Natural killer cell treated with Interleukin-12 subunit alpha and Interleukin-12 subunit beta and Interleukin-15 and Interleukin-18, amount 100 ng/mL, for 72 hours (primary cell): ENCODE data around the gene FOXD1. TPM values are rescaled to one million over a fixed set of nuclear protein-coding genes. Genes with fewer than 3 reads are reported as not detected.
"Not testable (repeated sequence)": the region's sequence is repeated elsewhere in the genome, so short reads cannot be mapped to it uniquely, and the experiment has no call there.

Experiments used
- ATAC-seq, 2 donors: fragments of 150-1000 bp; cut with Tn5 transposase in 1 of 2; sonication (Bioruptor Pico), chemical (Tn5 transposase) in 1 of 2; 2 replicates each; pipeline ENCODE4 v1.10.0; 2021
- DNase-seq: peaks from one replicate; pipeline ENCODE4 v3.0.0; 2022; ENCODE audit warnings: low spot score
- H3K27ac Mint-ChIP-seq, 2 donors: 1 replicate in 1 of 2; 2 replicates in 1 of 2; pipeline ENCODE4 v1.8.0; 2022; ENCODE audit warnings: mixed read lengths in 2 of 2, mild to moderate bottlenecking in 1 of 2, moderate library complexity in 1 of 2
- H3K27me3 Mint-ChIP-seq, 2 donors: 1 replicate in 1 of 2; 2 replicates in 1 of 2; pipeline ENCODE4 v1.8.0; 2022; ENCODE audit warnings: mixed read lengths in 2 of 2
- H3K36me3 Mint-ChIP-seq: one replicate; pipeline ENCODE4 v1.8.0; 2022; ENCODE audit warnings: mixed read lengths
- H3K4me1 Mint-ChIP-seq, 2 donors: 1 replicate in 1 of 2; 2 replicates in 1 of 2; pipeline ENCODE4 v1.8.0; 2022; ENCODE audit warnings: low read depth in 2 of 2, mixed read lengths in 2 of 2, mild to moderate bottlenecking in 1 of 2
- H3K4me3 Mint-ChIP-seq: one replicate; pipeline ENCODE4 v1.8.0; 2022; ENCODE audit warnings: mixed read lengths
- H3K9me3 Mint-ChIP-seq: 2 replicates; pipeline ENCODE4 v1.8.0; 2022; ENCODE audit warnings: mixed read lengths
- total RNA-seq, 2 donors: library from RNA; stranded (reverse); gene quantifications; one replicate each; pipeline ENCODE4 v1.2.3, GENCODE V29; 2022

FOXD1 gene
- total RNA-seq, 2 donors from 2014 or later, result 1.5 to 2.0 TPM

DNA sequence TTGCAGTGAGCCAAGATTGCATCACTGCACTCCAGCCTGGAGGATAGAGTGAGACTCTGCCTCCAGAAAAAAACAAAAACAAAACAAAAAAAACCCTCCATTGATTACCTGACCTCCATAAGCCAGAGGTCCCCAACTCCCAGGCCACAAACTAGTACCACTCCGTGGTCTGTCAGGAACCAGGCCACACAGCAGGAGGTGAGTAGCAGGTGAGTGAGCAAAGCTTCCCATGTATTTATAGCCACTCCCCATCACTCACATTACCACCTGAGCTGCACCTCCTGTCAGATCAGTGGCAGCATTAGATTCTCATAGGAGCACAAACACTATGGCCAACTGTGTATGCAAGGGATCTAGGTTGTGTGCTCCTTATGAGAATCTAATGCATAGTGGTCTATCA, 35.9 kb upstream of the FOXD1 start:
- Mint-ChIP-seq H3K36me3 (no peaks in the 10 kb centered on the region), H3K27ac (no peak overlapping the region), H3K9me3 (no peaks in the 10 kb centered on the region), H3K4me1 (no peaks in the 10 kb centered on the region), H3K4me3 (no peak overlapping the region), H3K27me3 (peaks cover 32 to 37% of the 10 kb centered on the region in 2 donors)
- DNase-seq (no peak), ATAC-seq (no peak)

DNA sequence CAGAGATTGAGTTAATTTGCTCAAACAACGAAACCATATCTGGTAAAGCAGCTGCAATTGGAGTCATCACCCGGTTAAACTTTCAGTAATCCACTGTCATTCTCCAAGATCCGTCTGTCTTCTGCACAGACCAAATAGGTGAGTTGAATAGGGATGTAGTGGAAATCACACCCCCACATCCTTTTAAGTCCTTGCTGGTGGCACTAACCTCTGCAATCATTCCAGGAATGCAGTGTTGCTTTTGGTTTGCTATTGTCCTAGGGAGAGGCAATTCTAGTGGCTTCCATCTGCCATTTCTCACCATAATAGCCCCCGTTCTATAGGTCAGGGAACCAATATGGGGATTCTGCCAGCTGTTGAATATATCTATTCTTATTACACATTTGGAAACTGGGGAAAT, 35.1 kb upstream of the FOXD1 start:
- Mint-ChIP-seq H3K27me3 (peaks cover 33 to 39% of the 10 kb centered on the region in 2 donors), H3K9me3 (no peaks in the 10 kb centered on the region), H3K36me3 (no peaks in the 10 kb centered on the region), H3K27ac (no peak overlapping the region), H3K4me3 (no peak overlapping the region), H3K4me1 (no peaks in the 10 kb centered on the region)
- ATAC-seq (no peak), DNase-seq (no peak)

DNA sequence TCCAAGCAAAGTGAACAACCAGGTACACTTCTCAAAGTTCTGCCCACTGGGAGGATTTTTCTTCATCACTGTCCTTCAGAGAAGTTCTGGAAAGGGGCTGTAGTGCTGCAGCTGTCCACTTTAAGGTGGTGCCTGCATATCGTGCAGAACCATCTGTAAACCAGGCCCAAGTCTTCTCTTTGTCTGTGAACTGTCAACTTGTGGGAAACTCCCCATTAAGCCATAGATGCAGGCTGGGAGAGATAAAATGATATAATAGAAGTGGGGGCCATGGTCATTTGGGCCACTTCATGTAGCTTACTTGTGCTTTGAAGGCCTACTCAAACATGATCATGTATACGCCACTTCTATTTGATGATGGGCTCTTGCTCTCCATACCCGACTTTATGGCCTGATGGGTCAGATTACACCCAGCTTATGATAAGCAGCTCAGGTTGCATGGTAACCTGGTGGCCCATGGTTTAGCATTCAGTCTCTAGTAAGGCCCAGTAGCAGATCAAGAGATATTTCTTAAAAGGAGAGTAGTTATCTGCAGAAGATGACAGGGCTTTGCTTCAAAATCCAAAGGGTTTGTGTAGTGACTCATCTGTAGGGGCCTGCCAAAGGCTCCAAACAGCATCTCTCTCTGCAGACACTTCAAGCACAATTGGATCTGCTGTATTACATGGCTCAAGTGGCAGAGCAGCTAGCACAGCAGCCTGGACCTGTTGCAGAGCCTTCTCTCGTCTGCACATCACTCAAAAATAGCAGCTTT, 34.0 kb upstream of the FOXD1 start:
- no peak for ATAC-seq
- DNase-seq, result no peak

DNA sequence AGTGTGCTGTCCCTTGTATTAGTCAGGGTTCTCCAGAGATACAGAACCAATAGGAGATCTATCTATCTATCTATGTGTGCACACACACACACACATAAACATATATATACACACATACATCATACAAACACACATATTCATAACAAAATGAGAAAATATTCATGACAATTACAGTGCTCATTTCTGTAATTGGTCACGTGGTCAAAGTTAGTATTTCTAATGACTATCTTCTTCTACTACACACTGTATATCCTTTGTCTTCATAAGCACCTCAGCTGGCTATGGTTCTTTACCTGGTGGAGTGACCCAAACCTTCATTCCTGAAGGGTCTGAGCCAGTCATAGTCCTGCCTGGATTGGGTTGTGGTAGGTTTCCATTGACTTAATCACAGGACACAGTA, 31.9 kb upstream of the FOXD1 start:
- DNase-seq, result no peak
- peaks cover 13 to 29% of the 10 kb centered on the region in 2 donors for H3K27me3 Mint-ChIP-seq
- no peak overlapping the region for H3K4me3 Mint-ChIP-seq
- H3K36me3 Mint-ChIP-seq, result no peaks in the 10 kb centered on the region
- no peak for ATAC-seq
- H3K9me3 Mint-ChIP-seq, result no peaks in the 10 kb centered on the region
- no peak overlapping the region for H3K27ac Mint-ChIP-seq
- H3K4me1 Mint-ChIP-seq, result no peaks in the 10 kb centered on the region

More for the DNA sequence above, 34.0 kb upstream of the FOXD1 start:
- H3K4me1 Mint-ChIP-seq, result no peaks in the 10 kb centered on the region
- no peak overlapping the region for H3K27ac Mint-ChIP-seq
- H3K27me3 Mint-ChIP-seq, result peaks cover 32 to 37% of the 10 kb centered on the region in 2 donors
- H3K9me3 Mint-ChIP-seq, result no peaks in the 10 kb centered on the region
- H3K36me3 Mint-ChIP-seq, result no peaks in the 10 kb centered on the region
- no peak overlapping the region for H3K4me3 Mint-ChIP-seq

DNA sequence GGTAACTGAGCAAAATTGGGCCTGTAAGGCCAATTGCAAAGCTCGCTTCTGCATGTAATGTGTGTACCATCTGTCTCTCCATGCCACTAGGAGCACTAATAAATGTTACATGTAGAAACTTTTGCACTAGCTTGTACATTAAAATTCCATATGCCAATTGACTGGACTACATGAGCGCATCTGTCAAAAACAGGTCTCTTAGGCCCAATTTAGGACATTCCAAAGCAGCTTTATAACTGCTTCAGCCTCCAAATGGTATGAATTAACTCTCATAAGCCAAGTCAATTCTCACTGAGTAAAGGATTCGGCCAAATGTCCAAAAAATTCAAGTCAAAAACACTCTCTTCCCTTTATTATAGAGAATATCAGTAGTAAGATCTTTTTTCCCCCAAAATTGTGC, 23.5 kb upstream of the FOXD1 start:
- Mint-ChIP-seq H3K27ac (no peak overlapping the region), H3K36me3 (no peaks in the 10 kb centered on the region), H3K27me3 (peaks cover 19 to 30% of the 10 kb centered on the region in 2 donors), H3K4me1 (no peaks in the 10 kb centered on the region), H3K4me3 (no peak overlapping the region), H3K9me3 (no peaks in the 10 kb centered on the region)
- ATAC-seq (no peak), DNase-seq (no peak)

DNA sequence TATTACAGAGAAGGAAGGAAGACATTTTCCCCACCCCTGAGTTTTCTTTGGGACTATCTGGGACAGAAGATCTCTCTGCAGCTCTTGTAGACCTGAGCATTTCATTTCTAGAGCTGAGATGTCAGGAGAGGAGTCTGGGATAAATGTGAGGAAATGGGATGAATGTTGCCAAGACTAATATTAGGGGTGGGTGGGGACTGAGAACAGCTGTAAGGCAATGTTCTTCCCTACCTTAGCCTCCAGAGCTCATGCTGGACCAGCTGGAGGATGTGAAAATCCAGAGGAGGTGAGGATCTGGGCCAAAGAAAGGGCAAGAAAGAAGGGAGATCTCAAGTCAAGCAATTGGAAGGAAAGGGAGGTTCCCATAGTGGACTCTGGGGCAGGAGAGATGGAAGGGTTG, 23.1 kb upstream of the FOXD1 start:
- DNase-seq (no peak), ATAC-seq (no peak)
- Mint-ChIP-seq H3K9me3 (no peaks in the 10 kb centered on the region), H3K27me3 (peaks cover 17 to 30% of the 10 kb centered on the region in 2 donors), H3K27ac (no peak overlapping the region), H3K4me3 (no peak overlapping the region), H3K36me3 (no peaks in the 10 kb centered on the region), H3K4me1 (no peaks in the 10 kb centered on the region)

DNA sequence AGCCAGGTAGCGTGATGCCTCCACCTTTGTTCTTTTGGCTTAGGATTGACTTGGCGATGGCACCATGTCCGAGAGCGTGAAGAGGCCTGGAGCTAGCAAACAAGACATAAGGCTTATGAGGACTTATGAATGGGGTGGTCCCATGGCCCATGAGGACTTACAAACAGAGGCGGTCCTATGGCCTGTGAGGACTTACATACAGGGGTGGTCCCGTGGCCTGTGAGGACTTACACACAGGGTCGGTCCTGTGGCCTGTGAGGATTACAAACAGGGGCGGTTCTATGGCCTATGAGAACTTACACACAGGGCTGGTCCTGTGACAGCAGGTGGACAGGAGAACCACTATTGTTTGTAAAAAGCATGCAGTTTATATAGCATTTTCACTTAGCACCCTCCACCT, 21.3 kb upstream of the FOXD1 start:
- DNase-seq, result no peak
- Mint-ChIP-seq H3K4me3 (no peak overlapping the region), H3K9me3 (no peaks in the 10 kb centered on the region), H3K27ac (no peak overlapping the region), H3K27me3 (peaks cover 24 to 31% of the 10 kb centered on the region in 2 donors), H3K4me1 (no peaks in the 10 kb centered on the region), H3K36me3 (no peaks in the 10 kb centered on the region)
- no peak for ATAC-seq

DNA sequence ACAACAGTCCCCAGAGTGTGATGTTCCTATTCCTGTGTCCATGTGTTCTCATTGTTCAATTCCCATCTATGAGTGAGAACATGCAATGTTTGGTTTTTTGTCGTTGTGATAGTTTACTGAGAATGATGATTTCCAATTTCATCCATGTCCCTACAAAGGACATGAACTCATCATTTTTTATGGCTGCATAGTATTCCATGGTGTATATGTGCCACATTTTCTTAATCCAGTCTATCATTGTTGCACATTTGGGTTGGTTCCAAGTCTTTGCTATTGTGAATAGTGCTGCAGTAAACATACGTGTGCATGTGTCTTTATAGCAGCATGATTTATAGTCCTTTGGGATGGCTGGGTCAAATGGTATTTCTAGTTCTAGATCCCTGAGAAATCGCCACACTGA, 20.1 kb upstream of the FOXD1 start:
- H3K27me3 Mint-ChIP-seq, result peaks cover 27 to 41% of the 10 kb centered on the region in 2 donors
- not testable (repeated sequence) for H3K9me3 Mint-ChIP-seq, H3K36me3 Mint-ChIP-seq, H3K4me1 Mint-ChIP-seq, H3K27ac Mint-ChIP-seq, ATAC-seq, H3K4me3 Mint-ChIP-seq, DNase-seq

DNA sequence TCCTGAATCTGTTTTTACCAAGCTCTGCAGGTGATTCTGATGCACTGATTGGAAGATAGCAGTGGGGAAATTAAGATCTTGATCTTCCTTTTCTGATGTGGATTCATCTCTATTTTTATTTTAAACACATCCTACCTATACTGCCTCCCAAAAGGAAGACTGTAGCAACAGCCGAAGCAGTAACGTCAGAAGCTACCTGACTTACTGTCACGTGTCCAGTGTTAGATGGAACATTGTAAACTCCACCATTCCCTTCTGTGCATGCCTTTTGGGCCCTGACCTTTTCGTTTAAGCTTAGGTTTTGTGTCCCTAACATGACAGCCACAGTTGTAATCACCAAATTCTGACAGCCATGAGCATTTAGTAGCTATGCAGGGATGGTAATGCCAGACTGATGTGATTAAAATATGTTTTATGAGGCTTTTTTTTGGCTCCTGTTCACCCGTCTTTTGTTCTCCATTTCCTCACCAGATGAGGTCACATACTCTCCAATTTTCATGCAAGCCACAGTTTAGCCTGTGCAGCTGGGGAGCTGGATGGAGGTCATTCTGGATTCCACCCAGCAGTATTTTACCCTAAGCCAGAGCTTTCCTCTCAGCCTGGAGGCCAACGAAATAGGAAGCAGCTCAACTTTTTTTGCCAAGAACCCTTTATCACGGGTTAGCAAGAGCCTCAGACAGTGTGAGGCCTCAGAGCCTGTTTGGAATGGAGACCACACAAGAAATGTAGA, 15.6 kb upstream of the FOXD1 start:
- Mint-ChIP-seq H3K27ac (no peak overlapping the region), H3K27me3 (peaks cover 32 to 46% of the 10 kb centered on the region in 2 donors), H3K4me3 (no peak overlapping the region), H3K36me3 (no peaks in the 10 kb centered on the region), H3K9me3 (no peaks in the 10 kb centered on the region), H3K4me1 (no peaks in the 10 kb centered on the region)
- ATAC-seq, result no peak
- no peak for DNase-seq

DNA sequence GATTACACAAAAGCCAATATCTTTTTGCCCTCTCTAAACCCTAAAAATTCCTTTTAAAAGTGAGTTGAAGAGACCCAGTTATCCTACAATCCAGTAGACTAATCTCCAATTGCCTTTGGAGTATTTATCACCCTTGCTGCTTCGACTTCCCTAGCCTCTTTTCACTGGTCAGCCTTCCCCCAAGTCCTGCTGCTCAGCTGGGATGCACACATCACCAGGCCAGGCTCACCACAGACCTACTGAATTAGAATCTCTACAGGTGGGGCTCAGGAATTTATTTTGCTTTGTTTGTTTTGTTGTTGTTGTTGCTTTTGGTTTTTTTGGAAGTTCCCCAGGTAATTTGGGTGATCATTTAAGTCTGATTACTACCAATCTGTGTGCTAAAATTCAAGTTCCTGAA, 11.6 kb upstream of the FOXD1 start:
- ATAC-seq, result no peak
- peaks cover 34 to 63% of the 10 kb centered on the region in 2 donors for H3K27me3 Mint-ChIP-seq
- H3K4me1 Mint-ChIP-seq, result no peaks in the 10 kb centered on the region

DNA sequence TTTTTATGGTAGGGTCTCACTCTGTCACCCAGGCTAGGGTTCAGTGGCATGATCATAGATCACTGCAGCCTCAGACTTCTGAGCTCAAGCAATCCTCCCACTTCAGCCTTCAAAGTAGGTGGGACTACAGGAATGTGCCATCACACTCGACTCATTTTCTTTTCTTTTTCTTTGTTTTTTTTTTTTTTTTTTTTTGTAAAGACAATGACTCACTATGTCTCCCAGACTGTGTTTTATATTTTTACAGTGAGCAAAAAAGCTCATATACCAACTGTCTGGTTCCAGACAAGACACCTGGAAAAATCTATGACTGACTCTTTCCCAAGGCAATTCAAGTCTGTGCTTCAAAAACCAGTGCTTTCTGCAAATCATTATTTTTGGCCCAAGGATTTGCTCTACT, 10.8 kb upstream of the FOXD1 start:
- ATAC-seq (no peak), DNase-seq (no peak)
- Mint-ChIP-seq H3K4me3 (no peak overlapping the region), H3K27ac (no peak overlapping the region), H3K4me1 (no peaks in the 10 kb centered on the region), H3K27me3 (peaks cover 33 to 64% of the 10 kb centered on the region in 2 donors), H3K9me3 (peaks cover 3% of the 10 kb centered on the region), H3K36me3 (no peaks in the 10 kb centered on the region)

More for the DNA sequence above, 11.6 kb upstream of the FOXD1 start:
- DNase-seq, result no peak
- Mint-ChIP-seq H3K4me3 (no peak overlapping the region), H3K27ac (no peak overlapping the region), H3K9me3 (peaks cover 3% of the 10 kb centered on the region), H3K36me3 (no peaks in the 10 kb centered on the region)

DNA sequence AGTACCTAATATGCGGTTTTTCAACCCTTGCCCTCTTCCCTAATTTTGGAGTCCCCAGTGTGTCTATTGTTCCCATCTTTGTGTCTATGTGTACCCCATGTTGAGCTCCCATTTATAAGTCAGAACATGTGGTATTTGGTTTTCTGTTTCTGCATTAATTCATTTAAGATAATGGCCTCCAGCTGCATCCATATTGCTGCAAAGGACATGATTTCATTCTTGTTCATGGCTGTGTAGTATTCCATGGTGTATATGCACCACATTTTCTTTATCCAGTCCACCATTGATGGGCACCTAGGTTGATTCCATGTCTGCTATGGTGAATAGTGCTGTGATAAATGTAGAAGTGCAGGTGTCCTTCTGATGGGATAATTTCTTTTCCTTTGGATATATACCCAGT, 7.9 kb upstream of the FOXD1 start:
- not testable (repeated sequence) for H3K36me3 Mint-ChIP-seq, H3K27ac Mint-ChIP-seq, DNase-seq, ATAC-seq, H3K4me3 Mint-ChIP-seq, H3K4me1 Mint-ChIP-seq, H3K9me3 Mint-ChIP-seq
- H3K27me3 Mint-ChIP-seq, result peaks cover 40 to 77% of the 10 kb centered on the region in 2 donors

DNA sequence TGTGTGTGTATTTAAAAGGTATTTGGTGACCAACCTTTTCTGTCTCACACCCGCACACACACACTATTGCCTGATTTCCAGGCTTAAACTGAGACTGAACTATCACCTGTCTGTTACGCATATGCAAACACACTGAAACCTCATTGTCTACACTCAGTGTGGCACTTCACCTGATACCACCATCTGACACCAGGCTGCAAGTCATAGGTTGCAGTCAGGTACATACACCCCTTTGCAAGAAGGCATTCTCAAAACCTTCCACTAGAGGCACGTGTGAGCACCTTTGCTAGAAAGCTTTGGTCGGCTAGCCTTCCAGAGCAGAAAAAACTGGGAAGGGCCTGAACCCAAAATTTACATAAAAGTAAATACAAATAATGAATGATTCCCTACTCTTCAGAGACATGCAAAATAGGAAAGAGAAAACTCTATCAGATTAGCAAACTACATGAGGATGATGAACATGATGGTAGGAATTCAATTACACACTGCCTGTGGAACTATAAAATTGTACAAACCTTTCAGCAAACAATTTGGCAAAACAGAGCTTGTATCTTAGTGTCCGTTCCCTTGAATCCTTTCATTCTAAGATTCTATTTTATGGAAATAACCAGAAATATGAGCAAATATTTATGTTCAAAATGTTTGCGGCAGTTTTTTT, 5.9 kb upstream of the FOXD1 start:
- peaks cover 3% of the 10 kb centered on the region for H3K9me3 Mint-ChIP-seq
- ATAC-seq (no peak), DNase-seq (no peak)
- H3K4me3 Mint-ChIP-seq, result no peak overlapping the region
- H3K4me1 Mint-ChIP-seq, result peaks cover 5 to 6% of the 10 kb centered on the region in 2 donors
- H3K27me3 Mint-ChIP-seq, result peaks cover 38 to 71% of the 10 kb centered on the region in 2 donors
- H3K27ac Mint-ChIP-seq, result no peak overlapping the region
- peaks cover 8% of the 10 kb centered on the region for H3K36me3 Mint-ChIP-seq

DNA sequence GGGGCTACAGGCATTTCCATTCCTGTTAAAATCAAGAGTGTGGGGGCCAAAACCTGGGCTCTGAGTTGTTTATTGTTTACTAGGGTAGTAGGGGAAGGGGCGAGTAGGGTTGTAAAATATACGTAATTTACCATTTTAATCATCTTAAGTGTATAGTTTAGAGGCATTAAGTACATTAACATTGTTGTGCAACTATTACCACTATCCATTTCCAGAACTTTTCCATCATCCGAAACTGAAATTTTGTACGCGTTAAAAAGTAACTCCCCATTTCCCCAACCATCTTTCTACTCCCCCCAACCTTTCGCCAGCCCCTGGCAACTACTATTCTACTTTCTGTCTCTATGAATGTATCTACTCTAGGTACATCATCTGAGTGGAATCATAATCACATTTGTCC, 3.6 kb upstream of the FOXD1 start:
- H3K27me3 Mint-ChIP-seq, result peaks cover 38 to 61% of the 10 kb centered on the region in 2 donors
- H3K4me1 Mint-ChIP-seq, result peaks cover 14 to 16% of the 10 kb centered on the region in 2 donors

More for the DNA sequence above, 3.6 kb upstream of the FOXD1 start:
- peaks cover 3% of the 10 kb centered on the region for H3K9me3 Mint-ChIP-seq
- peaks cover 8% of the 10 kb centered on the region for H3K36me3 Mint-ChIP-seq
- ATAC-seq (no peak), DNase-seq (no peak)
- H3K4me3 Mint-ChIP-seq, result peak overlapping the region; percentile 19
- H3K27ac Mint-ChIP-seq, result no peak overlapping the region
